Measurements from ENCODE around the gene CDC42BPB.

CDC42BPB gene

GRCh38 chr14:102914474-102915291, 142.7 kb downstream of the CDC42BPB start:
- no peak for DNase-seq (ENCODE audit: low spot score)

- DNase-seq (ENCODE audit: low spot score): no peak
Measured at GRCh38 chr14:102913341-102914211, 143.8 kb downstream of the CDC42BPB start.

GRCh38 chr14:102911991-102912761, 145.2 kb downstream of the CDC42BPB start:
- DNase-seq (ENCODE audit: low spot score): no peak

- DNase-seq (ENCODE audit: low spot score): no peak
Measured at GRCh38 chr14:102911541-102911951, 145.8 kb downstream of the CDC42BPB start.

- DNase-seq (ENCODE audit: low spot score): no peak
Measured at GRCh38 chr14:102910442-102910841, 146.9 kb downstream of the CDC42BPB start.

- DNase-seq (ENCODE audit: low spot score): no peak
Measured at GRCh38 chr14:102909911-102910310, 147.4 kb downstream of the CDC42BPB start.

GRCh38 chr14:102909462-102909861, 147.9 kb downstream of the CDC42BPB start:
- DNase-seq (ENCODE audit: low spot score): no peak

GRCh38 chr14:102908766-102909455, 148.4 kb downstream of the CDC42BPB start:
- no peak for DNase-seq (ENCODE audit: low spot score)

- DNase-seq (ENCODE audit: low spot score): no peak
Measured at GRCh38 chr14:102907980-102908730, 149.2 kb downstream of the CDC42BPB start.

GRCh38 chr14:102907303-102907844, 150.0 kb downstream of the CDC42BPB start:
- DNase-seq (ENCODE audit: low spot score): no peak

GRCh38 chr14:102906616-102907302, 150.6 kb downstream of the CDC42BPB start:
- no peak for DNase-seq (ENCODE audit: low spot score)

GRCh38 chr14:102905116-102906108, 151.9 kb downstream of the CDC42BPB start:
- no peak for DNase-seq (ENCODE audit: low spot score)

GRCh38 chr14:102903889-102904512, 153.3 kb downstream of the CDC42BPB start:
- no peak for DNase-seq (ENCODE audit: low spot score)

- no peak for DNase-seq (ENCODE audit: low spot score)
Measured at GRCh38 chr14:102903248-102903888, 154.0 kb downstream of the CDC42BPB start.

GRCh38 chr14:102902523-102903247, 154.7 kb downstream of the CDC42BPB start:
- no peak for DNase-seq (ENCODE audit: low spot score)

- no peak for DNase-seq (ENCODE audit: low spot score)
Measured at GRCh38 chr14:102902086-102902485, 155.3 kb downstream of the CDC42BPB start.

GRCh38 chr14:102901633-102902032, 155.7 kb downstream of the CDC42BPB start:
- DNase-seq (ENCODE audit: low spot score): no peak
